GM21360 (cell line): ENCODE measurements around the gene MAF.

ENCODE experiments used
- ATAC-seq: cut with Tn5 transposase; IDR thresholded peaks from one replicate; pipeline ENCODE4 v1.9.1; 2021; ENCODE audit warnings: mild to moderate bottlenecking, moderate library complexity; ENCODE audit not compliant: unreplicated experiment

The MAF gene

GRCh38 chr16:79547085-79547484, 53.5 kb downstream of the MAF start:
- no peak for ATAC-seq
